H54 (cell line): Measurements from ENCODE around the gene GLO1.
A peak's percentile ranks its signal among the peaks of the same experiment; 100 is the strongest.

Experiments
- DNase-seq: peaks from one replicate; pipeline ENCODE4 v3.0.0; 2011; ENCODE audit warnings: low spot score, mixed read lengths; ENCODE audit not compliant: insufficient read length
- FAIRE-seq: peaks from 3 replicates; lab custom pipeline; 2011; peaks lifted over from hg19 to GRCh38; lab: Jason Lieb, UNC
- POLR2A ChIP-seq: IDR thresholded peaks from 2 replicates; pipeline ENCODE4 v1.6.1; 2011; ENCODE audit warnings: low read depth, mild to moderate bottlenecking, low read length

The GLO1 gene

GRCh38 chr6:38638941-38639497 lies 63.9 kb downstream of the GLO1 start:
- DNase-seq (peak; percentile 49), FAIRE-seq (peak; percentile 84)
- no peak for TF ChIP-seq POLR2A

GRCh38 chr6:38637756-38638155 lies 65.2 kb downstream of the GLO1 start:
- TF ChIP-seq POLR2A, result no peak

GRCh38 chr6:38636027-38636426 lies 66.9 kb downstream of the GLO1 start:
- FAIRE-seq (no peak), DNase-seq (no peak)
- TF ChIP-seq POLR2A, result no peak

More at GRCh38 chr6:38637756-38638155, 65.2 kb downstream of the GLO1 start:
- DNase-seq (no peak), FAIRE-seq (no peak)

- TF ChIP-seq POLR2A, result no peak
- DNase-seq (no peak), FAIRE-seq (no peak)
These were observed 68.4 kb downstream of the GLO1 start for GRCh38 chr6:38634518-38634917.

- DNase-seq, result no peak
These were observed 70.5 kb downstream of the GLO1 start for GRCh38 chr6:38632490-38632889.

GRCh38 chr6:38631186-38631783 lies 71.7 kb downstream of the GLO1 start:
- no peak for FAIRE-seq
- DNase-seq, result no peak
- TF ChIP-seq POLR2A, result no peak

More at GRCh38 chr6:38632490-38632889, 70.5 kb downstream of the GLO1 start:
- TF ChIP-seq POLR2A, result no peak
- peak; percentile 61 for FAIRE-seq
